CD4-positive, alpha-beta T cell treated with Interleukin-15 for 4 hours (primary cell): Measurements from ENCODE around the gene ACTG2.
A peak's percentile ranks its signal among the peaks of the same experiment; 100 is the strongest.
"Not testable (repeated sequence)": the region's sequence is repeated elsewhere in the genome, so short reads cannot be mapped to it uniquely, and the experiment has no call there.

Experiments
- DNase-seq: peaks from one replicate; pipeline ENCODE4 v3.0.0-alpha.2; 2020; ENCODE audit warnings: low spot score

Gene ACTG2

GRCh38 chr2:73893764-73894474 is 1.1 kb downstream of the ACTG2 start:
- DNase-seq: no peak

GRCh38 chr2:73894475-73894850 is 1.7 kb downstream of the ACTG2 start:
- no peak for DNase-seq

- DNase-seq: no peak
These were observed 2.1 kb downstream of the ACTG2 start for GRCh38 chr2:73894877-73895276.

GRCh38 chr2:73895473-73895872 is 2.7 kb downstream of the ACTG2 start:
- DNase-seq: no peak

GRCh38 chr2:73896362-73897239 is 3.8 kb downstream of the ACTG2 start:
- peak; percentile 23 for DNase-seq

GRCh38 chr2:73897240-73897583 is 4.4 kb downstream of the ACTG2 start:
- DNase-seq: no peak

- DNase-seq: no peak
These were observed 5.1 kb downstream of the ACTG2 start for GRCh38 chr2:73897934-73898333.

GRCh38 chr2:73899801-73900336 is 7.1 kb downstream of the ACTG2 start:
- DNase-seq: no peak

- no peak for DNase-seq
These were observed 8.3 kb downstream of the ACTG2 start for GRCh38 chr2:73901143-73901542.

- DNase-seq: no peak
These were observed 9.5 kb downstream of the ACTG2 start for GRCh38 chr2:73902284-73902683.

- no peak for DNase-seq
These were observed 10.5 kb downstream of the ACTG2 start for GRCh38 chr2:73903313-73903712.

GRCh38 chr2:73903949-73904613 is 11.3 kb downstream of the ACTG2 start:
- not testable (repeated sequence) for DNase-seq

GRCh38 chr2:73904952-73905351 is 12.1 kb downstream of the ACTG2 start:
- DNase-seq: no peak

- no peak for DNase-seq
These were observed 14.2 kb downstream of the ACTG2 start for GRCh38 chr2:73906847-73907505.

- peak; percentile 59 for DNase-seq
These were observed 15.1 kb downstream of the ACTG2 start for GRCh38 chr2:73907840-73908452.

GRCh38 chr2:73908689-73909652 is 16.2 kb downstream of the ACTG2 start:
- DNase-seq: no peak

GRCh38 chr2:73910873-73911547 is 18.2 kb downstream of the ACTG2 start:
- no peak for DNase-seq

GRCh38 chr2:73911548-73912208 is 18.9 kb downstream of the ACTG2 start:
- no peak for DNase-seq

- DNase-seq: no peak
These were observed 20.7 kb downstream of the ACTG2 start for GRCh38 chr2:73913414-73914054.
